CD14-positive monocyte (primary cell): Measurements from ENCODE around the gene SP6. TPM values are rescaled to one million over a fixed set of nuclear protein-coding genes. Genes with fewer than 3 reads are reported as not detected.

Experiments
- DNase-seq, 3 donors: peaks; one replicate each; pipeline ENCODE4 v3.0.0-alpha.2; 2011 to 2022
- H2AFZ ChIP-seq: 2 replicates; pipeline ENCODE4 v1.6.0; 2012; ENCODE audit warnings: mild to moderate bottlenecking, low read depth, low read length, inconsistent platforms; ENCODE audit not compliant: insufficient read depth, poor library complexity, severe bottlenecking
- H3K27ac ChIP-seq, 2 donors: 1 replicate in 1 of 2; 2 replicates in 1 of 2; pipeline ENCODE4 v1.5.1; 2012 to 2013; ENCODE audit warnings: low read length in 2 of 2, control low read depth in 1 of 2, inconsistent platforms in 1 of 2, low read depth in 1 of 2, mild to moderate bottlenecking in 1 of 2
- H3K27me3 ChIP-seq, 2 donors: one replicate each; pipeline versions ENCODE4 v1.6.0 to v1.6.1; 2011 to 2013; ENCODE audit warnings: low read length in 2 of 2; ENCODE audit not compliant: control insufficient read depth in 2 of 2, insufficient read depth in 2 of 2
- H3K36me3 ChIP-seq, 2 donors: replicated peaks in 1 of 2; 1 replicate in 1 of 2; 2 replicates in 1 of 2; pipeline versions ENCODE4 v1.5.1 to v1.6.1; 2012 to 2013; ENCODE audit warnings: low read length in 2 of 2, control low read depth in 1 of 2, inconsistent platforms in 1 of 2, mild to moderate bottlenecking in 1 of 2; ENCODE audit not compliant: insufficient read depth in 2 of 2, control insufficient read depth in 1 of 2
- H3K4me1 ChIP-seq, 2 donors: 1 replicate in 1 of 2; 2 replicates in 1 of 2; pipeline versions ENCODE4 v1.5.1 to v1.6.1; 2012 to 2013; ENCODE audit warnings: low read length in 2 of 2, control low read depth in 1 of 2, inconsistent platforms in 1 of 2, mild to moderate bottlenecking in 1 of 2, moderate library complexity in 1 of 2; ENCODE audit not compliant: insufficient read depth in 2 of 2, control insufficient read depth in 1 of 2
- H3K4me2 ChIP-seq: replicated peaks from 2 replicates; pipeline ENCODE3; 2012; ENCODE audit warnings: low read length, moderate library complexity, mild to moderate bottlenecking; ENCODE audit not compliant: poor library complexity, severe bottlenecking; ENCODE audit errors: extremely low read depth
- H3K4me3 ChIP-seq, 3 experiments: fragments of 200-600 bp in 1 of 3; sonication (generic) in 1 of 3; replicated peaks in 1 of 3; 1 replicate in 2 of 3; 2 replicates in 1 of 3; pipeline ENCODE4 v1.5.1; 2011 to 2013; ENCODE audit warnings: low read length in 3 of 3, mild to moderate bottlenecking in 3 of 3, control low read depth in 2 of 3, low read depth in 2 of 3, inconsistent platforms in 1 of 3, moderate library complexity in 1 of 3
- H3K79me2 ChIP-seq: 2 replicates; pipeline ENCODE4 v1.6.0; 2012; ENCODE audit warnings: mild to moderate bottlenecking, control low read depth, inconsistent platforms, low read length, moderate library complexity; ENCODE audit not compliant: insufficient read depth
- H3K9ac ChIP-seq: 2 replicates; pipeline ENCODE4 v1.6.0; 2017; ENCODE audit warnings: low read length, mild to moderate bottlenecking; ENCODE audit not compliant: insufficient read depth, poor library complexity, severe bottlenecking
- H3K9me3 ChIP-seq, 2 donors: replicated peaks in 1 of 2; 1 replicate in 1 of 2; 2 replicates in 1 of 2; pipeline versions ENCODE4 v1.5.1 to v1.6.1; 2012 to 2013; ENCODE audit warnings: low read length in 2 of 2, control low read depth in 1 of 2; ENCODE audit not compliant: control insufficient read depth in 1 of 2, insufficient read depth in 1 of 2
- H4K20me1 ChIP-seq: 2 replicates; pipeline ENCODE4 v1.6.0; 2012; ENCODE audit warnings: mild to moderate bottlenecking, low read length, control low read depth, moderate library complexity; ENCODE audit not compliant: insufficient read depth
- H3K27ac Mint-ChIP-seq, 7 donors: one replicate each; pipeline ENCODE4 v1.8.0; 2020; ENCODE audit warnings: mild to moderate bottlenecking in 7 of 7, mixed read lengths in 7 of 7, moderate library complexity in 6 of 7, inconsistent platforms in 2 of 7
- H3K27me3 Mint-ChIP-seq, 3 donors: one replicate each; pipeline ENCODE4 v1.8.0; 2021 to 2022; ENCODE audit warnings: low read depth in 3 of 3, mild to moderate bottlenecking in 3 of 3, mixed read lengths in 3 of 3, moderate library complexity in 3 of 3, inconsistent platforms in 1 of 3
- H3K36me3 Mint-ChIP-seq, 2 donors: one replicate each; pipeline ENCODE4 v1.8.0; 2020; ENCODE audit warnings: mixed read lengths in 2 of 2, inconsistent platforms in 1 of 2, mild to moderate bottlenecking in 1 of 2
- H3K4me1 Mint-ChIP-seq: one replicate; pipeline ENCODE4 v1.8.0; 2020; ENCODE audit warnings: mild to moderate bottlenecking, mixed read lengths
- H3K4me3 Mint-ChIP-seq, 2 donors: one replicate each; pipeline ENCODE4 v1.8.0; 2020; ENCODE audit warnings: mild to moderate bottlenecking in 2 of 2, mixed read lengths in 2 of 2, moderate library complexity in 1 of 2
- H3K9me3 Mint-ChIP-seq, 7 donors: one replicate each; pipeline ENCODE4 v1.8.0; 2020 to 2022; ENCODE audit warnings: mixed read lengths in 7 of 7, mild to moderate bottlenecking in 6 of 7, moderate library complexity in 6 of 7, inconsistent platforms in 2 of 7
- WGBS: methylation state at CpG from one replicate; pipeline ENCODE4 v1.1.5; 2013; ENCODE audit warnings: missing lambda C conversion rate; ENCODE audit not compliant: insufficient coverage; 5-methylcytosine and 5-hydroxymethylcytosine counted together
- intact Hi-C, 2 donors: fragments of 100-400 bp; cut with micrococcal nuclease; formaldehyde crosslinking; loops; one replicate each; pipeline versions ENCODE4 v1.15.0 to v1.15.1; 2023
- polyA plus RNA-seq, 3 donors: library from polyadenylated mRNA; depleted of rRNA in 1 of 3; unstranded in 2 of 3; stranded (reverse) in 1 of 3; fragments of 300-500 nt in 2 of 3; fragments of >200 nt in 1 of 3; fragmentation: Illumina TruSeq in 2 of 3; gene quantifications; 1 replicate in 2 of 3; 2 replicates in 1 of 3; pipeline ENCODE4 v1.2.3, GENCODE V29; 2012 to 2021
- TF ChIP-seq, protein P1 (sequence below): fragments of 200-600 bp; IDR thresholded peaks from one replicate; pipeline ENCODE4 v1.8.0; 2022; ENCODE audit warnings: antibody characterized with exemption, mild to moderate bottlenecking

Gene SP6
- polyA plus RNA-seq, 3 donors = 0.06 TPM; not detected in 2

DNA sequence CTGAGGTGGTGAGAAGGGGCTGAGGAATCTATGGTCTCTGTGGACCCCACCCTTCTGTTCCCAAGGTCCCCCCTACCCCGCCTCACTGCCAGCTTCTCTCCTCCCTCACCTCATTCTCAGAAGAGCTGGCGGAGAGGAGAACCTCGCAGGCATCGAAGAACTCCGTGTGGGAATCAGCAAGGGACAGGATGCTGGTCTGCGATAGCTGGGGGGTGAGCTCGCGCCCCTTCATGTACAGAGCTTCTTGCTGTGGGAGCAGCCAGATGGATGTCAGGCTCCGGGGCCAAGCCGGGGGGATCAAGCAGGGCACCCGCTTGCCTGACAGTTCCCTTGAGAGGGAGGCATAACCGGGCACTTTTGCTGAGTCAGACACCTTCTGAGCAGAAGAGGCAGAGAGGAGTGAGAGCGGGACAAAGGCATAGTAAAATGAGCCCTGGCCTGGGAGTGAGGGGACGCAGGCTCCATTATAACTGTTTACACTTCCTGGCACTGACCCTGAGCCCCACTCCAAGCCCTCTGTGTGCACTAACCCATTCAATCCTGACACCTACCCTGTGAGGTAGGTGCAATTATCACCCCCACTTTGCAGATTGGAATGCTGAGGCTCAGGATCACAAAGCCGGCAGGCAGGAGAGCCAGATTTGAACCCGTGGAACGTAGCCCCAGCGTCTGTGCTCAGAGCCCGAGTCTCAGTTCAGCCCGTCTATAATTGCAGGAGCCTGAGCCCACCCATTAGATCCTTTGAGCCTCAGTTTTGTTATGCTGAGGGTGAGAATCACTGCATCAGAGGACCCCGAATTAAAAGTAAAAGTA lies 35.7 kb downstream of the SP6 start:
- Histone ChIP-seq H3K4me2 (no peak overlapping the region), H3K9me3 (no peaks in the 10 kb centered on the region), H3K4me1 (peaks cover 0 to 2% of the 10 kb centered on the region in 2 donors), H3K36me3 (peaks cover 73 to 88% of the 10 kb centered on the region in 2 donors), H4K20me1 (no peaks in the 10 kb centered on the region), H3K4me3 (no peak overlapping the region), H3K9ac (no peak overlapping the region), H3K79me2 (no peaks in the 10 kb centered on the region), H3K27ac (no peak overlapping the region), H3K27me3 (no peaks in the 10 kb centered on the region), H2AFZ (no peak overlapping the region)
- TF ChIP-seq, protein P1, sequence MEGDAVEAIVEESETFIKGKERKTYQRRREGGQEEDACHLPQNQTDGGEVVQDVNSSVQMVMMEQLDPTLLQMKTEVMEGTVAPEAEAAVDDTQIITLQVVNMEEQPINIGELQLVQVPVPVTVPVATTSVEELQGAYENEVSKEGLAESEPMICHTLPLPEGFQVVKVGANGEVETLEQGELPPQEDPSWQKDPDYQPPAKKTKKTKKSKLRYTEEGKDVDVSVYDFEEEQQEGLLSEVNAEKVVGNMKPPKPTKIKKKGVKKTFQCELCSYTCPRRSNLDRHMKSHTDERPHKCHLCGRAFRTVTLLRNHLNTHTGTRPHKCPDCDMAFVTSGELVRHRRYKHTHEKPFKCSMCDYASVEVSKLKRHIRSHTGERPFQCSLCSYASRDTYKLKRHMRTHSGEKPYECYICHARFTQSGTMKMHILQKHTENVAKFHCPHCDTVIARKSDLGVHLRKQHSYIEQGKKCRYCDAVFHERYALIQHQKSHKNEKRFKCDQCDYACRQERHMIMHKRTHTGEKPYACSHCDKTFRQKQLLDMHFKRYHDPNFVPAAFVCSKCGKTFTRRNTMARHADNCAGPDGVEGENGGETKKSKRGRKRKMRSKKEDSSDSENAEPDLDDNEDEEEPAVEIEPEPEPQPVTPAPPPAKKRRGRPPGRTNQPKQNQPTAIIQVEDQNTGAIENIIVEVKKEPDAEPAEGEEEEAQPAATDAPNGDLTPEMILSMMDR = no peak
- Mint-ChIP-seq H3K4me3 (no peak overlapping the region), H3K4me1 (peaks cover 7% of the 10 kb centered on the region), H3K36me3 (peaks cover 70 to 75% of the 10 kb centered on the region in 2 donors), H3K9me3 (no peaks in the 10 kb centered on the region), H3K27ac (peak overlapping the region in 1 of 7 donors; percentile 28), H3K27me3 (peaks cover 0 to 2% (median 0%) of the 10 kb centered on the region in 3 donors)
- no peak for DNase-seq
- intact Hi-C loops = no loop called here
- 98% methylated on average over 13 of the region's 21 CpGs for WGBS

DNA sequence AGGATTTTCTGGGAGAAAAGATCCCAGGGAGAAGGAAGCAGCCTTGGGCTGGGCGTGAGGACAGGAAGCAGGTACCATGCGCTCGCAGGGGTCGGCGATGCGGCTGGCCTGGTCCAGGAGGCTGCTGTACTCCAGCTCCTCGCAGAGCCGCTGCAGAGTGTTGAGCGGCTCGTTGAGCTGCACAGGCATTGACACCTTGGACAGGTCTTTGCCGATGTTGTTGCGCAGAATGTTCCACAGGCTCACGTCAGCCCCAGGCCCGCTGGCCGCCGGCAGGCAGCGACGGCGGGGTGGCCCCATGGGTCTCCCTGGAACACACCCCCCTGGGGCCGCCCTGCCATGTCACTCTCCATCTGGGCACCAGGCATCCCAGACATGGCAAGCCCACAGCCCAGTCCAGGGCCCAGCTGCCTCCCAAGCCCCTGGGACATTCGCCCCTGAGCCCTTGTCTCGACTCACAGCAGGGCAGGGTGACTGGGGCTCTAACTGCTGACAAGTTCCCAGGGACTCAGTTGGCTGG lies 37.4 kb downstream of the SP6 start:
- DNase-seq = no peak
- Histone ChIP-seq H3K4me3 (no peak overlapping the region), H3K9ac (no peak overlapping the region), H2AFZ (no peak overlapping the region), H3K27ac (no peak overlapping the region), H3K4me2 (no peak overlapping the region), H3K27me3 (no peaks in the 10 kb centered on the region), H4K20me1 (no peaks in the 10 kb centered on the region), H3K79me2 (no peaks in the 10 kb centered on the region), H3K9me3 (no peaks in the 10 kb centered on the region), H3K36me3 (peaks cover 84 to 97% of the 10 kb centered on the region in 2 donors), H3K4me1 (no peaks in the 10 kb centered on the region)
- H3K27me3 Mint-ChIP-seq = peaks cover 0 to 2% (median 0%) of the 10 kb centered on the region in 3 donors
- H3K9me3 Mint-ChIP-seq = no peaks in the 10 kb centered on the region
- TF ChIP-seq, protein P1 = no peak
- intact Hi-C loops = no loop called here
- H3K4me3 Mint-ChIP-seq = no peak overlapping the region
- H3K4me1 Mint-ChIP-seq = no peaks in the 10 kb centered on the region
- H3K36me3 Mint-ChIP-seq = peaks cover 82 to 86% of the 10 kb centered on the region in 2 donors
- 96% methylated on average over 22 of the region's 22 CpGs for WGBS
- H3K27ac Mint-ChIP-seq = no peak overlapping the region
